Stimulated activated CD4-positive, alpha-beta T cell treated with anti-CD3 and anti-CD28 coated beads, Interleukin-4, amount 100 ng/mL, for 48 hours (primary cell): ENCODE results near the gene SLC41A3.
"Not testable (repeated sequence)": the region's sequence is repeated elsewhere in the genome, so short reads cannot be mapped to it uniquely, and the experiment has no call there.

ENCODE experiments used
- DNase-seq, 2 donors: peaks; one replicate each; pipeline ENCODE4 v3.0.0-alpha.2; 2020; ENCODE audit warnings: low read depth in 2 of 2

SLC41A3 gene

GRCh38 chr3:126053949-126054569, 29.9 kb downstream of the SLC41A3 start:
- DNase-seq, result no peak

GRCh38 chr3:126053513-126053912, 30.4 kb downstream of the SLC41A3 start:
- no peak for DNase-seq

- no peak for DNase-seq
These were observed 31.5 kb downstream of the SLC41A3 start for GRCh38 chr3:126052196-126053058.

GRCh38 chr3:126051741-126052140, 32.2 kb downstream of the SLC41A3 start:
- DNase-seq, result no peak

- DNase-seq, result no peak
These were observed 32.7 kb downstream of the SLC41A3 start for GRCh38 chr3:126051234-126051633.

GRCh38 chr3:126050626-126051025, 33.3 kb downstream of the SLC41A3 start:
- no peak for DNase-seq

GRCh38 chr3:126050050-126050392, 33.9 kb downstream of the SLC41A3 start:
- no peak for DNase-seq

DNA sequence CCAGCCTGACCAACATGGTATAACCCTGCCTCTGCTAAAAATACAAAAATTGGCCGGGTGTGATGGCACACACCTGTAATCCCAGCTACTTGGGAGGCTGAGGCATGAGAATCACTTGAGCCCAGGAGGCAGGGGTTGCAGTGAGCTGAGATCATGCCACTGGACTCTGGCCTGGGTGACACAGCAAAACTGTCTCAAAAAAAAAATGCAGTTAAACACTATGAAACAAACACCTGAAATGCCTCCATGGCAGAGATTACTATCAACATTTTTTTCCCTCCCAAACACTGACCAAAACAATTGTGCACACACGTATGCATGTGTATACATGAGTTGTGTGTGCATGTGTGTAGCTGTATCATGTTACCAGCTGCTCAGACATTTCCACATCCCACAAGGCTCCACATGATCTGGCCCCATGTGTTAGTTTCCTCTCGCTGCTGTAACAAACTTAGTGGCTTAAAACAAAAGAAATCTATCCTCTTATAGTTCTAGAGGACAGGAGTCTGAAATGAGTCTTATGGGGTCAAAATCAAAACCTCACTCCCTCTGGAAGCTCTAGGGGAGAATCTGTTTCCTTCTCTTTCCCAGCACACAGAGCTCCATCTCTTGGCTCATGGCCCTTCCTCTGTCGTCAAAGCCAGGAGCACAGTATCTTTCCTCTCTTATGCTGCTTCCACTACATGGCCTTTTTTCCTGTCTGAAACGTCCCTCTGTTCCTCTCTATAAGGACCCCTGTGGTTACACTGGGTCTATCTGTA, 34.5 kb downstream of the SLC41A3 start:
- no peak for DNase-seq

- no peak for DNase-seq
These were observed 43.5 kb downstream of the SLC41A3 start for GRCh38 chr3:126040386-126040785.

GRCh38 chr3:126039870-126040269, 44.1 kb downstream of the SLC41A3 start:
- DNase-seq, result no peak

GRCh38 chr3:126038791-126039190, 45.1 kb downstream of the SLC41A3 start:
- DNase-seq, result not testable (repeated sequence)

DNA sequence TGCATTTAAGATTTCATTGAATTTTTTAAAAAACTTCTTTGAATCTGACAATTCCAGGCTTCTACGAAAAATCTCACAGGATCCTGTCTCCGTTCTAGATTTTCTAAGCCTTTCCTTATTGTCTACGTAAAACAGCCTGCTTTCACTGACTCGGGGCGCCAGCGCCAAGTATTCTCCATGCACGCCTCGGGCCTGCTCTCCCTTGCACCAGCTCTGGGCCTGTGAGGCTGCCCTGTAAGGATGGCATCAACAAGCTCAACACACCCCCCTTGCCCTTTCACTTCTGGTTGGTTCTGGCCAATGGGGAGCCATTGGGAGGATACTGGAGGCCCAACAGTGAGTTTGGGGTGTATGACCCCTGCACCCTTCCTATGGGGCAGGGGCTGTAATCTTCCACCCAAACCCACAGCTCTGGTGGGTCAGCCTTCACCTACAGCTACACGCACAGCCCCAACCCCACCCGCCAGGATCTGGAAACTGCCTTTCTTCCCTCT, 47.8 kb downstream of the SLC41A3 start:
- DNase-seq, result no peak

GRCh38 chr3:126035362-126036050, 48.4 kb downstream of the SLC41A3 start:
- no peak for DNase-seq

DNA sequence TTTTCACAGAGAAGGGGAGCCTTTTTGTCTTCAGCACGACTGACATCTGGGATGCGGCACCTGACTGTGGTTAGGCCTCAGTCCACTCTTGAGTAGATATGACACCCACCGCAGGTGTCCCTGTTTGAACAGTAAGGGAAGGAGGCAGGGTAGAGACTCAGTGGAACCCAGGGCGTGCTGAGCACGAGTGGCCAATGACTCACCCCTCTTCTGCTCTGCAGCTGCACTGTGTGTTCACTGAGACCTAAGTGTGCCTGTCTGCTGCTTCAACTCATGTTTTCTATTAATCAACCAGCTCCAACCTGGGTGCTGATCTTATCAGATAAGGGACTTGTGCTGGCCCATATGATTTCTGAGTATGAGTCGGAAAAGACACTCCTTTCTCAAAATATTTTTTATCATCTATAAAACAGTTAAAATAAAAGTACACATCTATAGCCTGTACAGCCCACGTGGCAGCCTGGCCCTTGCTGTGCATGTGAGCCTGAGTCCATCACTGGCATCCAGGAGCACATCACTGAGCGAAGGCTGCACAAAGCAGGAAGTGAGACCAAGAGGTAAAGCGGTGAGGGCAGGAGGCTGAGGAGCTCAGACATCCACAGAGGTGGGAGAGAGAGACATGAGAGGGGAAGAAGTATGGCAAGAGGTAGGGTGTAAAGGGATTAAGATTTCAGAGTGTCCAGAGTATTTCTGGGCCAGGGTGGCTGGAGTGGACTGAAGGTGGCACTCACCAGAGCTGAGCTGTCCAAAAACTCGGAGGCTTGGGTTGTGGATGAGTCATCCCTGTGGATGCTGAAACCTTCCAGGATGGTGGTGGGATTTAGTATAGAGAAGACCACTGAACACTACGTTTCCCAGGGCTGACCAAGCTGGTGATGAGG, 49.2 kb downstream of the SLC41A3 start:
- DNase-seq, result no peak

DNA sequence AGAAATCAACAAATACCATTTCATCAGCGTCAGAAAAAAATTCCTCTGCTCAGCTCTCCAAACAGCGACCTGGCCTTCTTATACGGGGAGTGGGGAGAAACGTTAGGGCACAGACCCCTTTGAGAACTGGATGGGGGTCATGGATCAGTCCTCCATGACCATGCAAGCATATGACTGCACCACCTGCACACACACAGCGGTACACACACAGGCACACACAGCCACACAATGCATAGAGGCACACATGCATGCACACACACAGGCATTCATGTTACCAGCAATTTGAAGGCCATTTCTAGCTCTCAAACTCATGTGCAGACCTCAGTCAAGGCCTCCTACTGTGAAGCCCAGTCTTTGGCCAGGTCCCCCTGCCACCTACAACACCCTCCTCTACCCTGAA, 50.2 kb downstream of the SLC41A3 start:
- DNase-seq, result no peak

DNA sequence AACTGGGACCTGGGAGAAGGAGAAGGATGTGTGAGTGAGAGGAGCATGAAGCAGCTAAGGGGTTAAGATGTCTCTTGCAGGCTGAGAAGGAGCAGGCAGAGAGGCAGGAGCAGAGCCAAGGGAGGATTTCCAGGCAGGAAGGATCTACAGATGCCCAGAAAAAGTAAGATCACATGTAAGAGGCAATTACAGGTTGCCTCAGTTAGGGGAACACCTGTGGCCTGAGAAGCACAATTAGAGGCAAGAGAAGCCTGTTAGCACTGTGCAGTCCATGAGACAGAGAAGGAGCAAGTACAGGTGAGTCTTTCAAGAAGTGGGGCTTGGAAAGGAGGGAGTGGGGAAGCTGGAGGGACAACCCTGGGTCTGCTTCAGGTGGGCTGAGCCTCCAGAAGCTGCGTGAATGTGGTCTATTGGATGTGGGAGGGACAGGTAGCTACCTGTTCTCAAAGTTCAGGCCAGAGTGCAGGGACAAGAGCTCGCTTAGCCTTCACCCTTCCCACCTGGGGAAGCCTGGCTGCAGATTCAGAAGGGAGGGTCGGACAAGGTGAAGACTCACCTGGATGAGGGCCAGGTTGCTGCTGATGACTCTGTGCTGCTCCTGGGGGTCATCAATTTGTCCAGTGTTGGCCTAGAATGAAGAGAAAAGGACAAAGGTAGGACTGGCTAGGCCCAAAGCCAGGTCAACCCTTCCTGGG, 50.7 kb downstream of the SLC41A3 start:
- DNase-seq, result no peak

- DNase-seq, result no peak
These were observed 51.9 kb downstream of the SLC41A3 start for GRCh38 chr3:126031981-126032471.

DNA sequence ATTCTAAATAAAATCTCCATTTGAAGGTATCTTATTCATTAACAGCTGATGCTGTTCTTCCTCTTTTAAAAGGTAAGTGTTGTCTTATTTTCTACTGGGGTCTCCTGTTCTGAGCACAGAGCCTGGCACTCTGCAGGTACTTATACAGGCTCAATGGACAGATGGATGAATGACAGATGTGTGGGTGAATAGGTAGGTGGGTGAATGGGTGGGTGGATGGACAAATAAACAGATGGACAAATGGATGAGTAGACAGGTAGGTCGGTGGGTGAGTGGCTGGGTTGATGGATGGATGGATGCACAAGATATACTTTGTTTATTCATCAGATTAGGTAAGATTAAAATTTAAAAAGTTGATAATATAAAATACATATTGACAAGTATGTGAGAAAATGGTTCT, 53.5 kb downstream of the SLC41A3 start:
- DNase-seq, result no peak

DNA sequence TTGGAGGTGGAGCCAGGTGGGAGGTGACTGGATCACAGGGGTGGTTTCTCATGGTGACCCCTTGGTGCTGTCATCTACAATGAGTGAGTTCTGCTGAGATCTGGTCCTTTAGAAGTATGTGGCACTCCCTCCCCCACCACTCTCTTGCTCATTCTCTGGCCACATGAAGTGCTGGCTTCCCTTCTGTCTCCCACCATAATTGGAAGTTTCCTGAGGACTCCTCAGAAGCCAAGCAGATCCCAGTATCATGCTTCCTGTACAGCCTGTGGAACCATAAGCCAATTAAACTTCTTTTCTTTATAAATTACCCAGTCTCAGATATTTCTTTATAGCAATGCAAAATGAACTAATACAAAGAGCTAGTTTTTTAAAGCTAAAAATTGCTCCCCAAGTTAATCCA, 54.7 kb downstream of the SLC41A3 start:
- DNase-seq, result no peak

GRCh38 chr3:126028096-126028495, 55.8 kb downstream of the SLC41A3 start:
- DNase-seq, result no peak
